Endodermal cell (in vitro differentiated cells): Measurements from ENCODE around the gene COL5A3. TPM values are rescaled to one million over a fixed set of nuclear protein-coding genes. Genes with fewer than 3 reads are reported as not detected.

ENCODE experiments used
- DNase-seq: peaks from one replicate; pipeline ENCODE4 v3.0.0-alpha.2; 2017
- H3K27ac ChIP-seq: 2 replicates; pipeline ENCODE4 v1.5.1; 2013; ENCODE audit warnings: mild to moderate bottlenecking, low read depth, low read length, moderate library complexity
- H3K27me3 ChIP-seq: 2 replicates; pipeline ENCODE4 v1.6.1; 2013; ENCODE audit warnings: mild to moderate bottlenecking, low read length, moderate library complexity; ENCODE audit not compliant: insufficient read depth, control insufficient read depth, poor library complexity, severe bottlenecking
- H3K36me3 ChIP-seq: 2 replicates; pipeline ENCODE4 v1.7.0; 2013; ENCODE audit warnings: mild to moderate bottlenecking, low read length, moderate library complexity; ENCODE audit not compliant: control insufficient read depth, insufficient read depth
- H3K4me1 ChIP-seq: one replicate; pipeline ENCODE4 v1.7.0; 2013; ENCODE audit warnings: low read length; ENCODE audit not compliant: control insufficient read depth, insufficient read depth
- H3K4me3 ChIP-seq: 2 replicates; pipeline ENCODE4 v1.5.1; 2013; ENCODE audit warnings: mild to moderate bottlenecking, low read length, moderate library complexity
- H3K9ac ChIP-seq: 2 replicates; pipeline ENCODE4 v1.6.1; 2013; ENCODE audit warnings: mild to moderate bottlenecking, low read length, moderate library complexity; ENCODE audit not compliant: poor library complexity, severe bottlenecking; ENCODE audit errors: extremely low read depth
- H3K9me3 ChIP-seq: 2 replicates; pipeline ENCODE4 v1.6.1; 2013; ENCODE audit warnings: mild to moderate bottlenecking, low read length, moderate library complexity; ENCODE audit not compliant: control insufficient read depth
- H3K27ac Mint-ChIP-seq: 2 replicates; pipeline ENCODE4 v1.8.0; 2020; ENCODE audit warnings: mixed read lengths
- H3K27me3 Mint-ChIP-seq: 2 replicates; pipeline ENCODE4 v1.8.0; 2021; ENCODE audit warnings: mild to moderate bottlenecking, mixed read lengths; ENCODE audit not compliant: insufficient read depth
- H3K36me3 Mint-ChIP-seq: 2 replicates; pipeline ENCODE4 v1.8.0; 2020; ENCODE audit warnings: low read depth, mixed read lengths
- H3K4me1 Mint-ChIP-seq: 2 replicates; pipeline ENCODE4 v1.8.0; 2020; ENCODE audit warnings: mixed read lengths
- H3K4me3 Mint-ChIP-seq: 2 replicates; pipeline ENCODE4 v1.8.0; 2020; ENCODE audit warnings: mild to moderate bottlenecking, moderate library complexity, mixed read lengths
- H3K9me3 Mint-ChIP-seq: 2 replicates; pipeline ENCODE4 v1.8.0; 2020; ENCODE audit warnings: mild to moderate bottlenecking, mixed read lengths
- WGBS, 2 experiments: methylation state at CpG; one replicate each; pipeline versions ENCODE4 v1.1.5 to v1.1.7; 2013; ENCODE audit warnings: missing lambda C conversion rate in 2 of 2, mixed read lengths in 1 of 2; ENCODE audit not compliant: insufficient coverage in 1 of 2, insufficient read length in 1 of 2; 5-methylcytosine and 5-hydroxymethylcytosine counted together
- total RNA-seq, 2 donors: library from RNA; stranded (reverse); fragmentation: NEBNext Ultra II Directional in 1 of 2; extraction: Animal tissue kit (Norgen Biotek cat#: 25700) in 1 of 2; gene quantifications; 2 replicates in 1 of 2; 3 replicates in 1 of 2; pipeline ENCODE4 v1.2.1, GENCODE V29; 2021
- TF ChIP-seq, protein P1 (sequence below): fragments of 200-600 bp; sonication (generic); conservative IDR thresholded peaks from 2 replicates; pipeline ENCODE4 v1.5.0; 2021; ENCODE audit warnings: antibody characterized with exemption, mild to moderate bottlenecking

The COL5A3 gene
- total RNA-seq, 2 donors from 2014 or later, result 0.04 TPM; not detected in 1

DNA sequence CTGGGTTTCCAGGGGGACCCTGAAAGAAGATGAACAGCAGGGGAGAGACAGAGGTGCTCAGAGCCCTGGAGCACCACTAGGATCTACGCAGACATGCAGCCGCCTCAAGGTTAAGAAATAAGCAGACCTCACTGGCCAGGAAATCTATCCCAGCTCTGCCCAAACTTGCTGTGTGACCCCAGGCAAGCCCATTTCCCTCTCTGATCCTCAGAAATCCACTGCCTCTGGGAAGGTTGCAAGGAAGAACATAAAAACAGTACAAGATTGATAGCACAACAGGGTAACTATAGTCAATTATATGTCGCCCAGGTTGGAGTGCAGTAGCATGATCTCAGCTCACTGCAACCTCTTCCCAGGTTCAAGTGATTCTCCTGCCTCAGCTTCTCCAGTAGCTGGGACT is 20.8 kb downstream of the COL5A3 start:
- Mint-ChIP-seq H3K27me3 (no peaks in the 10 kb centered on the region), H3K36me3 (no peaks in the 10 kb centered on the region), H3K27ac (no peak overlapping the region), H3K4me1 (peaks cover 5% of the 10 kb centered on the region), H3K4me3 (no peak overlapping the region), H3K9me3 (no peaks in the 10 kb centered on the region)
- Histone ChIP-seq H3K4me3 (no peak overlapping the region), H3K27me3 (no peaks in the 10 kb centered on the region), H3K9me3 (no peaks in the 10 kb centered on the region), H3K4me1 (no peaks in the 10 kb centered on the region), H3K9ac (no peak overlapping the region), H3K27ac (no peak overlapping the region), H3K36me3 (no peaks in the 10 kb centered on the region)
- 97 to 100% methylated on average over 2 to 3 of the region's 3 CpGs for WGBS, 2 experiments
- DNase-seq, result no peak
- TF ChIP-seq, protein P1, sequence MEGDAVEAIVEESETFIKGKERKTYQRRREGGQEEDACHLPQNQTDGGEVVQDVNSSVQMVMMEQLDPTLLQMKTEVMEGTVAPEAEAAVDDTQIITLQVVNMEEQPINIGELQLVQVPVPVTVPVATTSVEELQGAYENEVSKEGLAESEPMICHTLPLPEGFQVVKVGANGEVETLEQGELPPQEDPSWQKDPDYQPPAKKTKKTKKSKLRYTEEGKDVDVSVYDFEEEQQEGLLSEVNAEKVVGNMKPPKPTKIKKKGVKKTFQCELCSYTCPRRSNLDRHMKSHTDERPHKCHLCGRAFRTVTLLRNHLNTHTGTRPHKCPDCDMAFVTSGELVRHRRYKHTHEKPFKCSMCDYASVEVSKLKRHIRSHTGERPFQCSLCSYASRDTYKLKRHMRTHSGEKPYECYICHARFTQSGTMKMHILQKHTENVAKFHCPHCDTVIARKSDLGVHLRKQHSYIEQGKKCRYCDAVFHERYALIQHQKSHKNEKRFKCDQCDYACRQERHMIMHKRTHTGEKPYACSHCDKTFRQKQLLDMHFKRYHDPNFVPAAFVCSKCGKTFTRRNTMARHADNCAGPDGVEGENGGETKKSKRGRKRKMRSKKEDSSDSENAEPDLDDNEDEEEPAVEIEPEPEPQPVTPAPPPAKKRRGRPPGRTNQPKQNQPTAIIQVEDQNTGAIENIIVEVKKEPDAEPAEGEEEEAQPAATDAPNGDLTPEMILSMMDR, result no peak

DNA sequence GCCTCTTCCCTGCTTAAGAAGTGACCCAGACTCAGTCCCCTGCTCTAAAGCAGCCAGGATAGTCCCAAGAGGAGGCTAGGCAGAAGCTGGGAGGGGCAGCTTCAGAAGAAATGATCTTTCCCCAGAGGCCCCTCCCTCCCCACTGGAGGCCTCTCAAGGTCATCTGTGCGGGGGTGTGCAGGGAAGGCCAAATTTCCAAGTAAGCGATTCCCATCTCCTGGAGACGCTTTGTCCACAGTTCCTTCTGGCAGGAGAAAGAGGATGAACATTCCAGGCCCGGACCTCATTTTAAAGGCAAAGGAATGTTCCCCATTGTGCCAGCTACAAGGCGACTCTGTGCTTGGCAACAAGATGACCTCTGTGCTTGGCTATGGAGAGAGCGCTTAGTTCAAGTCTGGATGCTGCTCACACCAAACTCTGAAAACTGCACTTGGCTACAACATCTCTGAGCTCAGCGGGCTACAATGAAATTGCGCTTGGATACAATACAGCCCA is 23.5 kb downstream of the COL5A3 start:
- Histone ChIP-seq H3K9ac (no peak overlapping the region), H3K9me3 (no peaks in the 10 kb centered on the region), H3K4me1 (no peaks in the 10 kb centered on the region), H3K27me3 (no peaks in the 10 kb centered on the region), H3K4me3 (no peak overlapping the region), H3K27ac (peak overlapping the region; percentile 83), H3K36me3 (no peaks in the 10 kb centered on the region)
- no peaks in the 10 kb centered on the region for H3K9me3 Mint-ChIP-seq
- TF ChIP-seq, protein P1, result no peak
- 57 to 77% methylated on average over 8 of the region's 8 CpGs for WGBS, 2 experiments
- H3K4me1 Mint-ChIP-seq, result peaks cover 5% of the 10 kb centered on the region
- H3K36me3 Mint-ChIP-seq, result no peaks in the 10 kb centered on the region
- no peak for DNase-seq
- H3K27me3 Mint-ChIP-seq, result peaks cover 3% of the 10 kb centered on the region
- H3K4me3 Mint-ChIP-seq, result no peak overlapping the region
- no peak overlapping the region for H3K27ac Mint-ChIP-seq

DNA sequence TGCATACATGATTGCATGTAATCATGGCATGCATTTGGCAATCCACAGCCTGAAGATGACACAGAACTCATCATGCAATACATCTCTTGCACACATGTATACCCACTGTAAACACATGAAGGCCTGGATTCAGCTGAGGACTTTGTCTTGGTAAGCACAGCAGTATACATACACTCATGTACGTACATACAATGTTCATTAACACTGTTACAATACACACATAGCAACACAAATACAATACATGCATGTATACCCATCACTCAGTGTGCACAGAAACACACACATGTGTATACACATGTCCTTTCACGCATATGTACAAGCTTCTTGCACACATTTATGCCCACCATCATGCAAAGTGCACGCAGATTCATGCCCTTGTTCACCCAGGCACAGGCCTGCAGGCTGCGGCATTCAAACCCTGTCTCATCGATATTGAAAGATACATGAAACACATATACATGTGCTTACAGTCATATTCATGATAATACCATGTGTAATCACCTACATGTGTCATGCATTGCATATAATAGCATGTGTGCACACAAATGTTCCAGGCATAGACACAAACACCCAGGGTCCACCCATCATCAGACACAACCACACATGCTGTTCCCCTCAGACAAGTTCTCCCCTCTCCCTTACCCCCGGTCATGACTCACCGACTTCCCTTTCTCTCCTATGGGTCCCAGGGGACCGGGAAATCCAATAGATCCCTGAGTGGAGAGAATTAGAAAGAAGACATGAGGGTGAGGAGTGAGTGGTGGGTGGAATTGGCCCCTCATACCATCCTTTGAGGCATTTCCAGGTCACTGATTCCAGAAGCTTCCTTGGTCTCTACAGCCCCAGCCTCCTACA is 28.7 kb downstream of the COL5A3 start:
- H3K9ac ChIP-seq, result no peak overlapping the region
- 85 to 96% methylated on average over 5 to 8 of the region's 8 CpGs for WGBS, 2 experiments
- no peak overlapping the region for H3K27ac ChIP-seq
- TF ChIP-seq, protein P1, result no peak
- H3K9me3 Mint-ChIP-seq, result no peaks in the 10 kb centered on the region
- H3K4me3 Mint-ChIP-seq, result no peak overlapping the region
- no peaks in the 10 kb centered on the region for H3K4me1 ChIP-seq
- no peaks in the 10 kb centered on the region for H3K36me3 Mint-ChIP-seq
- no peak for DNase-seq
- peaks cover 3% of the 10 kb centered on the region for H3K27me3 Mint-ChIP-seq
- H3K27me3 ChIP-seq, result no peaks in the 10 kb centered on the region
- H3K9me3 ChIP-seq, result no peaks in the 10 kb centered on the region
- H3K36me3 ChIP-seq, result no peaks in the 10 kb centered on the region
- no peak overlapping the region for H3K4me3 ChIP-seq
- H3K4me1 Mint-ChIP-seq, result no peaks in the 10 kb centered on the region
- H3K27ac Mint-ChIP-seq, result no peak overlapping the region
